Measurements from ENCODE around the gene LTBP1.

The LTBP1 gene

GRCh38 chr2:32931945-32932709 lies 14.6 kb upstream of the LTBP1 start:
- no peak for DNase-seq

GRCh38 chr2:32932825-32933755 lies 13.7 kb upstream of the LTBP1 start:
- no peak for DNase-seq

GRCh38 chr2:32933756-32934095 lies 13.0 kb upstream of the LTBP1 start:
- DNase-seq, result no peak

- no peak for DNase-seq
Measured at GRCh38 chr2:32937602-32938448, 8.9 kb upstream of the LTBP1 start.

- DNase-seq, result no peak
Measured at GRCh38 chr2:32938934-32939333, 7.8 kb upstream of the LTBP1 start.

GRCh38 chr2:32940316-32940997 lies 6.3 kb upstream of the LTBP1 start:
- DNase-seq, result no peak

GRCh38 chr2:32941944-32942690 lies 4.6 kb upstream of the LTBP1 start:
- DNase-seq, result no peak

GRCh38 chr2:32942793-32943485 lies 3.8 kb upstream of the LTBP1 start:
- DNase-seq, result no peak

GRCh38 chr2:32945286-32945685 lies 1.5 kb upstream of the LTBP1 start:
- no peak for DNase-seq

- DNase-seq, result peak in 1 of 3 donors; percentile 7
Measured at GRCh38 chr2:32947076-32947483, 327 bp downstream of the LTBP1 start.

GRCh38 chr2:32947484-32948143 lies 861 bp downstream of the LTBP1 start:
- DNase-seq, result peak in 2 of 3 donors; percentile 5 to 23

- no peak for DNase-seq
Measured at GRCh38 chr2:32948266-32948665, 1.5 kb downstream of the LTBP1 start.

GRCh38 chr2:32949260-32949659 lies 2.5 kb downstream of the LTBP1 start:
- DNase-seq, result no peak

- peak; percentile 5 to 39 (median 33) for DNase-seq
Measured at GRCh38 chr2:32951672-32952071, 4.9 kb downstream of the LTBP1 start.

GRCh38 chr2:32952761-32953476 lies 6.2 kb downstream of the LTBP1 start:
- no peak for DNase-seq

- no peak for DNase-seq
Measured at GRCh38 chr2:32954206-32954605, 7.5 kb downstream of the LTBP1 start.

- no peak for DNase-seq
Measured at GRCh38 chr2:32958821-32959220, 12.1 kb downstream of the LTBP1 start.

- no peak for DNase-seq
Measured at GRCh38 chr2:32960238-32960637, 13.5 kb downstream of the LTBP1 start.

GRCh38 chr2:32960647-32961403 lies 14.1 kb downstream of the LTBP1 start:
- DNase-seq, result no peak
